Measurements from ENCODE around the gene KIF26B. TPM values are rescaled to one million over a fixed set of nuclear protein-coding genes. Genes with fewer than 3 reads are reported as not detected.

KIF26B gene
- total and polyA plus RNA-seq, 2 experiments from 2014 or later = 0.03 to 0.76 TPM

DNA sequence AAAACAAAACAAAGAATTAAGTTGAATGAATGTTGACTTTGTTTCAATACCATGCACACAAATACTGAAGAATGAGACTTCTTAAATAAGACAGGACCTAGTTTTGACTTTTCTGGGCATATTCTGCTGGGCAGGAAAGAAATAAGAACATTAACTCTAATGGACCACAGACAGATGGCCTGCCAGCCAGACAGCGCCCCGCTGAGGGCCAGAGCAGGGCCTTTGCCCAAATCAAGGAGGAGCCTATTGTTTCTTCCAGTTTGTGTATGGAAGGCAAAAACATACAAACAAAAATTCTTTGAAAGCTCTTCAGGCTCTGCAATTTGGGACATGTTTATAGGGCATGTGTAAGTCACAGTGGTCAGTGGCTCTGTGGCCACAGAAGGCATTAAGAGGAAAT, 44.4 kb upstream of the KIF26B start:
- Histone ChIP-seq H3K27me3 (ENCODE audit: insufficient read depth) (no peaks in the 10 kb centered on the region), H3K79me2 (replicated peaks; ENCODE audit: insufficient read depth) (no peaks in the 10 kb centered on the region), H2AFZ (no peak overlapping the region), H3K9me2 (ENCODE audit: insufficient read depth) (no peaks in the 10 kb centered on the region), H3K27ac (ENCODE audit: low read depth) (no peak overlapping the region), H3F3A (replicated peaks; ENCODE audit: low read depth) (no peaks in the 10 kb centered on the region), H3K36me3 (ENCODE audit: insufficient read depth) (no peaks in the 10 kb centered on the region), H4K20me1 (replicated peaks; ENCODE audit: insufficient read depth) (no peaks in the 10 kb centered on the region; the same call in 1 of the 2 replicates), H3K4me3 (no peak overlapping the region), H3K4me1 (ENCODE audit: insufficient read depth) (no peaks in the 10 kb centered on the region), H3K4me2 (no peak overlapping the region)
- Mint-ChIP-seq H3K27ac (no peak overlapping the region), H3K27me3 (ENCODE audit: insufficient read depth, low read depth, poor library complexity) (no peaks in the 10 kb centered on the region), H3K4me3 (no peak overlapping the region), H3K4me1 (peaks cover 15% of the 10 kb centered on the region), H3K9me3 (no peaks in the 10 kb centered on the region), H3K36me3 (ENCODE audit: low read depth) (no peaks in the 10 kb centered on the region)
- TF ChIP-seq ZNF331 (CRISPR knock-in tag; IDR thresholded peaks at IDR 0.05; ENCODE audit: low read depth) (no peak), EZH2phosphoT487 (IDR thresholded peaks at IDR 0.05; ENCODE audit: unreplicated experiment) (no peak), STAT1 (IDR thresholded peaks at IDR 0.05; ENCODE audit: unreplicated experiment) (no peak), JUNB (IDR thresholded peaks at IDR 0.05; ENCODE audit: unreplicated experiment) (no peak), EZH2 (IDR thresholded peaks at IDR 0.05; ENCODE audit: low read depth, unreplicated experiment) (no peak)
- TF ChIP-seq, protein P1, sequence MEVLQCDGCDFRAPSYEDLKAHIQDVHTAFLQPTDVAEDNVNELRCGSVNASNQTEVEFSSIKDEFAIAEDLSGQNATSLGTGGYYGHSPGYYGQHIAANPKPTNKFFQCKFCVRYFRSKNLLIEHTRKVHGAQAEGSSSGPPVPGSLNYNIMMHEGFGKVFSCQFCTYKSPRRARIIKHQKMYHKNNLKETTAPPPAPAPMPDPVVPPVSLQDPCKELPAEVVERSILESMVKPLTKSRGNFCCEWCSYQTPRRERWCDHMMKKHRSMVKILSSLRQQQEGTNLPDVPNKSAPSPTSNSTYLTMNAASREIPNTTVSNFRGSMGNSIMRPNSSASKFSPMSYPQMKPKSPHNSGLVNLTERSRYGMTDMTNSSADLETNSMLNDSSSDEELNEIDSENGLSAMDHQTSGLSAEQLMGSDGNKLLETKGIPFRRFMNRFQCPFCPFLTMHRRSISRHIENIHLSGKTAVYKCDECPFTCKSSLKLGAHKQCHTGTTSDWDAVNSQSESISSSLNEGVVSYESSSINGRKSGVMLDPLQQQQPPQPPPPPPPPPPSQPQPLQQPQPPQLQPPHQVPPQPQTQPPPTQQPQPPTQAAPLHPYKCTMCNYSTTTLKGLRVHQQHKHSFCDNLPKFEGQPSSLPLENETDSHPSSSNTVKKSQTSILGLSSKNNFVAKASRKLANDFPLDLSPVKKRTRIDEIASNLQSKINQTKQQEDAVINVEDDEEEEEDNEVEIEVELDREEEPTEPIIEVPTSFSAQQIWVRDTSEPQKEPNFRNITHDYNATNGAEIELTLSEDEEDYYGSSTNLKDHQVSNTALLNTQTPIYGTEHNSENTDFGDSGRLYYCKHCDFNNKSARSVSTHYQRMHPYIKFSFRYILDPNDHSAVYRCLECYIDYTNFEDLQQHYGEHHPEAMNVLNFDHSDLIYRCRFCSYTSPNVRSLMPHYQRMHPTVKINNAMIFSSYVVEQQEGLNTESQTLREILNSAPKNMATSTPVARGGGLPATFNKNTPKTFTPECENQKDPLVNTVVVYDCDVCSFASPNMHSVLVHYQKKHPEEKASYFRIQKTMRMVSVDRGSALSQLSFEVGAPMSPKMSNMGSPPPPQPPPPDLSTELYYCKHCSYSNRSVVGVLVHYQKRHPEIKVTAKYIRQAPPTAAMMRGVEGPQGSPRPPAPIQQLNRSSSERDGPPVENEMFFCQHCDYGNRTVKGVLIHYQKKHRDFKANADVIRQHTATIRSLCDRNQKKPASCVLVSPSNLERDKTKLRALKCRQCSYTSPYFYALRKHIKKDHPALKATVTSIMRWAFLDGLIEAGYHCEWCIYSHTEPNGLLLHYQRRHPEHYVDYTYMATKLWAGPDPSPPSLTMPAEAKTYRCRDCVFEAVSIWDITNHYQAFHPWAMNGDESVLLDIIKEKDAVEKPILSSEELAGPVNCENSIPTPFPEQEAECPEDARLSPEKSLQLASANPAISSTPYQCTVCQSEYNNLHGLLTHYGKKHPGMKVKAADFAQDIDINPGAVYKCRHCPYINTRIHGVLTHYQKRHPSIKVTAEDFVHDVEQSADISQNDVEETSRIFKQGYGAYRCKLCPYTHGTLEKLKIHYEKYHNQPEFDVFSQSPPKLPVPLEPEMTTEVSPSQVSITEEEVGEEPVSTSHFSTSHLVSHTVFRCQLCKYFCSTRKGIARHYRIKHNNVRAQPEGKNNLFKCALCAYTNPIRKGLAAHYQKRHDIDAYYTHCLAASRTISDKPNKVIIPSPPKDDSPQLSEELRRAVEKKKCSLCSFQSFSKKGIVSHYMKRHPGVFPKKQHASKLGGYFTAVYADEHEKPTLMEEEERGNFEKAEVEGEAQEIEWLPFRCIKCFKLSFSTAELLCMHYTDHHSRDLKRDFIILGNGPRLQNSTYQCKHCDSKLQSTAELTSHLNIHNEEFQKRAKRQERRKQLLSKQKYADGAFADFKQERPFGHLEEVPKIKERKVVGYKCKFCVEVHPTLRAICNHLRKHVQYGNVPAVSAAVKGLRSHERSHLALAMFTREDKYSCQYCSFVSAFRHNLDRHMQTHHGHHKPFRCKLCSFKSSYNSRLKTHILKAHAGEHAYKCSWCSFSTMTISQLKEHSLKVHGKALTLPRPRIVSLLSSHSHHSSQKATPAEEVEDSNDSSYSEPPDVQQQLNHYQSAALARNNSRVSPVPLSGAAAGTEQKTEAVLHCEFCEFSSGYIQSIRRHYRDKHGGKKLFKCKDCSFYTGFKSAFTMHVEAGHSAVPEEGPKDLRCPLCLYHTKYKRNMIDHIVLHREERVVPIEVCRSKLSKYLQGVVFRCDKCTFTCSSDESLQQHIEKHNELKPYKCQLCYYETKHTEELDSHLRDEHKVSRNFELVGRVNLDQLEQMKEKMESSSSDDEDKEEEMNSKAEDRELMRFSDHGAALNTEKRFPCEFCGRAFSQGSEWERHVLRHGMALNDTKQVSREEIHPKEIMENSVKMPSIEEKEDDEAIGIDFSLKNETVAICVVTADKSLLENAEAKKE (CRISPR knock-in tag; IDR thresholded peaks at IDR 0.05) = no peak
- TF ChIP-seq, protein P2, sequence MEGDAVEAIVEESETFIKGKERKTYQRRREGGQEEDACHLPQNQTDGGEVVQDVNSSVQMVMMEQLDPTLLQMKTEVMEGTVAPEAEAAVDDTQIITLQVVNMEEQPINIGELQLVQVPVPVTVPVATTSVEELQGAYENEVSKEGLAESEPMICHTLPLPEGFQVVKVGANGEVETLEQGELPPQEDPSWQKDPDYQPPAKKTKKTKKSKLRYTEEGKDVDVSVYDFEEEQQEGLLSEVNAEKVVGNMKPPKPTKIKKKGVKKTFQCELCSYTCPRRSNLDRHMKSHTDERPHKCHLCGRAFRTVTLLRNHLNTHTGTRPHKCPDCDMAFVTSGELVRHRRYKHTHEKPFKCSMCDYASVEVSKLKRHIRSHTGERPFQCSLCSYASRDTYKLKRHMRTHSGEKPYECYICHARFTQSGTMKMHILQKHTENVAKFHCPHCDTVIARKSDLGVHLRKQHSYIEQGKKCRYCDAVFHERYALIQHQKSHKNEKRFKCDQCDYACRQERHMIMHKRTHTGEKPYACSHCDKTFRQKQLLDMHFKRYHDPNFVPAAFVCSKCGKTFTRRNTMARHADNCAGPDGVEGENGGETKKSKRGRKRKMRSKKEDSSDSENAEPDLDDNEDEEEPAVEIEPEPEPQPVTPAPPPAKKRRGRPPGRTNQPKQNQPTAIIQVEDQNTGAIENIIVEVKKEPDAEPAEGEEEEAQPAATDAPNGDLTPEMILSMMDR (conservative IDR thresholded peaks at IDR 0.05; ENCODE audit: low read depth in 2 of 2) = no peak
- no peak for ATAC-seq
- no peak for DNase-seq (ENCODE audit: low spot score)
